GM19099 (cell line): ENCODE measurements around the gene UQCRC1.

Source experiments
- POLR2A ChIP-seq: IDR thresholded peaks from 3 replicates; pipeline ENCODE4 v1.6.1; 2011; ENCODE audit warnings: low read depth; ENCODE audit not compliant: insufficient read length; ENCODE audit errors: extremely low read depth

UQCRC1 gene

DNA sequence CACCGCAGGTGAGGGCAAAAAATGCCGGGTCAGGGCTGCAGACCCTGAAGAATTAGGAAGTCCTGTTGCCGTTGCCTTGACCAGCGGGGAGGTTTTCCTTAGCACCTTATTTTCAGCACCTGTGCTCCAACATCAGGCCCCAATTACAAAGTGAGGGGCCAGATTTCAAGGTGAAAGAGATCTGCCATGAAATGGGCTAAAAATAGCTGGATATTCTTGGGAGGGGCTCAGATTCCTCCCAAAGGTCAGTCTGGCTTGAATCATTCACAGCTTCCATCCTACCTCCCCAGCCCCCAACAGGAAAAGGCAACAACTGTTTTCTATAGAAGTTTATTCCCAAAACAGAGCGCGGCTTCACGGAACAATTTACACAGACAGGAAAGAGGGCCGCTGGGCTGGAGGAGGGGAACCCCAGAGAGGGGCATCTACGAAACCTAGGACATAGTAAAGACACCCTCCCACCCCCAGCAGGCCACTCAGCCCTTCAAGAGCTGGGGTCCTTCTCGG is 26.8 kb upstream of the UQCRC1 start:
- no peak for TF ChIP-seq POLR2A

DNA sequence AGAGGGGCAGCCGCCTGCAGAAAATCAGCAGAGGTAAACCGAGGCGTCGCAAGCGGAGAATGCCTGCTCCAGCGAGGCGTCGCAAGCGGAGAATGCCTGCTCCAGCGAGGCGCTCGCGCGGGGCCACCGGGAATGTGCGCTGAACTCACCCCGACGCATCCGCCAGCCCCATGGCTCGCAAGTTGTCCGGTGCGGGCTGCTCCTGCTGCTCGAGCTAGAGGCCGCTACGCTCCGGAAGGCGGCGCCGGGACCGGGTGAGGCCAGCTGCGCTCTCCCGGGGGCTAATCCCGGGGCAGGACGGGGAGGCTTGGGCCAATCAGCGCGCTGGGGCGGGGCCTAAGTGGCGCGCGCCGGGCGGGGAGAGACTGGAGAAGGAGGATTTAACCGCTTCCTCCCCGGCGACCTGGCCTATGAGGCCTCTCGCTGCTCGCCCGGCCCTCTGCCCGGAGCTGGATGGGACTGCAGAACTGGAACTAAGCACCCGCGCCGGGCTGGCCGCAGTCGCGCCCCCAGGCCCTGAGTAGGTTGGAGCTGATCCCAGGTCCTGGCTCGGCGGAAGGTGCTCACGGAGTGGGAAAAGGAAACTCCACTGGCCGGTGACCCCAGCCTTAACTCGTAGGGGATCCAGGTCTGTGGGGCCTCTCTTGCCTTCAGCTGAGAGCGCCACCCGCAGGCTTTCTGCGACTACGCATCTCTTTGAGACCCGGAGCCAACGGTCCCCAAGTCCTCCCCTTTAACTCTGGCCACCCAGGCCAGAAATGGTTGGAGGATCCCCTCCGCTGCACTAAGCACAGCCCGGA is 26.0 kb upstream of the UQCRC1 start, which contains the start of gene SLC26A6:
Gene SLC26A6 (minus strand): TSS at position 240 of the 800 bp plus-strand sequence. CDS start 68 bp downstream, at position 172.
- TF ChIP-seq POLR2A, result peak; percentile 62

DNA sequence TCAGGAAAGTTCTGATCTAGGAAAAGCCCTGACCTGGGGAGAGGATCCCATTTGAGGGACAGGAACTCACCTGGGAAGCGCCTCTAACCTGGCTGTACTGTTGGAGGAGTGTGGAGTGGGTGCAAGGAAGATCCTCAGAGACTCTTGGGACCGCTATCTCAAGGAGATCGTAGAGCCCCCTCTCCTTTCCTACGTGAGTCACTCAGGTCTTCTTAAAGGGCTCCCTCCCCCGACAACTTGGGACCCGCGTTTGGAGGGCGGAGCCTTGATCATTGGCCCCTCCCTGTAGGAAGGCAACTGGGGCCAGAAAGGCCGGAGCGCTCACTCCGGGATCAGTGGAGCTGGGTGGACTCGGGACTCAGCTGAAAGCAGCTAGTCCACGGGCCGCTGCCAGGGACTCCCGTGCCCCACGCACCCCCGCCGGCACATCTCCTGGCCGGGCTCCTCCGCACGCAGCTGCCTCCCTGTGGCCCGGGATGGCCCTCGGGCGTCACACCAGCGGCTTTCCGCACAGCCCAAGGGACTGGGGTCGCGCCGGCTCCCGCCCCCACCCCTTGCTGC is 25.3 kb upstream of the UQCRC1 start:
- TF ChIP-seq POLR2A, result peak; percentile 3

DNA sequence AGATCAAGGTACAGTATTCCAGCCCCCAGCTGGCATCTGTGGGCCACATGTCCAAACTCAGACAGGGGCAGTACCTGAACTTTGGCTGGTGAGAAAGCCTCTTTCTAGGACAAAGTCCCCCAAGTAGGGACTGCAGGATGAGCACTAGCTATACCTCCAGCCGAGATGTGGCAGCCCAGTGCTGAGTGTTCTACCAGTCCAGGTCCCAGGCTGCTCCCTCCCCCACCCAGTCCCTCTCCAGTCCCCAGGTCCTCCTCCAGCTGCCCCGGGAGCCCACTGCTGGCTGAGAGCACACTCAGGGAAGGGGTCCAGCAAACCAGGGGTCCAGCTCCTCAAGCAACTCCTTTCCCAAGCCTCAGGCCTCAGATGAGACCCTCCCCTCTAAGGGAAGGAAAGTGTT is 24.3 kb upstream of the UQCRC1 start:
- no peak for TF ChIP-seq POLR2A

DNA sequence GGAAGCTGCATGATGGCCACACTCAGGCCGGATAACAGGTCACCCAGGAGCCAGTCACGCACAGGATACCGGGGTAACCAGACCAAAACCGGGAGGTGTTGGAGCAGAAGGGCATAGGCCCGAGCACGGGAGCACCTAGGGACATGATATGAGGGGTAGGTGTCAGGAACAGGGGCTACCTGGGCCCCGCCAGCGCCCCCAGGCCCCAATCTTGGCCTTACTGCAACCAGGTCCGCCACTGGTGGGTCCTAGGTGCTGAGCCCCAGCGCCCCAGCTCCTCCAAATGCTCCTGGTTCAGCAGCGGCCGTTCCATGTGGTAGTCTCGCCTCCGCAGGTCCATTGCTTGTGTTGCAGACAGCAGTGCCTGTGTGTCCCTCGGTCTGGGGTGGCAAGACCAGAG is 23.8 kb upstream of the UQCRC1 start:
- no peak for TF ChIP-seq POLR2A

DNA sequence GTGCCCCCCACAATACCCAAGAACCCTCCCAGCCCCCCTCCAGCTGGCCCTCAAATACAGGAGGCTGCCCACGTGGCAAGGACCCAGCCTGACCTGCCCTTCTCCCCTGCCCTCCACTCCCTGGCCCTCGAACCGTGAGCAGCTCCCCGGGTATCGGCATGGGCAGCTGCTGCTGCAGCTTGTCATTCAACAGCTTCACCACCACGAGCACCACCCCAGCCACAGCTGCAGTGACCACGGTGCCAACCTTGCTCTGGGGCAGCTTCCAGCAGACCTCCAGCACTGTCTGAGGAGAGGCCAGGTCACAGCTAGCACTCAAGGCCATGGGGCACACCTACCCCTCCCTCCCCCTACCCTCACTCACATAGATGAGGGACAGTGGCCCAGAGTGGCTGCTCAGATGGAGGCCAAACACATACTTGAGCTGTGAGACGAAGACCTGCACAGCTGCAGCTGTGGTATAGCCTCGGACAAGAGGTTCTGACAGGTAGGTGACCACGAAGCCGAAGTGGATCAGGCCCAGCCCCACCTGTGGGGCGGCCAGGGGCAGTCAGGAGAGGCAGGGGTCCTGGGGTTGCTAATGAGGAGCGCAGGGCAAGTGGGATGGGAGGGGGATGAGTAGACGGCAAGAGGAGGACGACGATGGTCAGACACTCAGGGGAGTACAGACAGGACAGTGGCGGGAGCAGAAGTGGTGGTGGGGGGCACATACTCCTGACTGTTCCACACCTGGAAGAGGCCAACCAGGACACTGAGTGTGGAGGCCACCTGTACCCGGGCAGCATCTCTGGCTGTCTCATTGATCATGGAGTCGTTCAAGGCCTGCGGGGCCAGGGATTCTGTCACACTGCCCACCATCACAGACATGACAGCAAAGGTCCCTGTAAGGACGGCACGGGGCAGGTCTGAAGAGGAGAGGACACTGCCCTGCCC is 22.3 kb upstream of the UQCRC1 start:
- TF ChIP-seq POLR2A, result no peak

DNA sequence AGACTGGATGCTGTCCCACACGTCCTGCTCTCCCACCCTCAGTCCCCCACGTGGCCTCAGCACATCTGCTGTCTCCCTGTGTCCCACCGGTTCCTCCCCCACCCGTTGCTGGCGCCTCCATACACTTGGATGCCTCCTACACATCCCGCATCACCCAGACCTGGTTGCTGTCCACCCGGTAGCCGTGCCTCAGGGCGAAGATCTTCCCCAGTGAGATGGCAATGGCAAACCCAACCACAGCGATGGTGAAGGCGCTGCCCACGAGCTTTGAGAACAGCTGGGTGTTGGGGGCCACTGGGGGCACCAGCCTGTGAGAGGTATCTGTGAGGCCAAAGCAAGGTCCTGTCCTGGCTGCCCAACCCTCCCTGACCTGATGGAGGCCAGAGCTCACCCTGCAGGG is 21.4 kb upstream of the UQCRC1 start:
- TF ChIP-seq POLR2A, result no peak

DNA sequence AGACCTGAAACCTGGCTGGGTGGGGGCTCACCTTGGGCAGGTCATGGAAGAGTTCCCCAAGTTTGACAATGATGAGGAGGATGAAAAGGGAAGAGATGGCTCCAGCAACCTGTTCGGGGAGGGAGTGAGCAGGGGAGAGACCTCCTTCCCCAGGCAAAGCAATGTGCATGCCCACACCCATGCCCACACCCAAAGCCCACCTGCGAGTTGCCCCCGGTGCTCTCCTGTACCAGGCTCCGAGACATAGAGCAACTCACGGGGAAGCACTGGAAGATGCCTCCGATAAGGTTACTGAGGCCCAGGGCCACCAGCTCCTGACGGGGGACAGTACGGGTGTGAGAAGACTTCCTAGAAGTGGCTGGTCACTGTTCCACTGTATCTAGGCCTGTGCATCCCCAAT is 21.0 kb upstream of the UQCRC1 start:
- no peak for TF ChIP-seq POLR2A

DNA sequence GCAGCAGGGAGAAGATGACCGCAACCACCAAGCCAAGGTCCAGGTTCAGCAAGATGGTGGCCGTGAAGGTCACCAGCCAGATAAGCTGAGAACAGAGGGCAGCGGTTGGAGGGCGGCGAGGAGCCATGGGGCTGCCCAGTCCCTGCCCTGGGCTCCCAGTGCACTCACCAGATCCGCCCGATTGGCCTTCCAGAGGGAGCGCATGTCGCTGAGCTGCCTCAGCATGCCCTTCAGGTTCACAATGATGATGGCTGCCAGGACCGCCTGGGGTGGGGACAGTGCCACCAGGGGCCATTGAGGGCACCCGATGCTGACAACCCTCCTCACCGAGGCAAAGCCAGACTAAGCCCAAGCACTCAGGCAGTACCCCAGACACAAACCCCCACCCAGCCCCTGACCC is 20.4 kb upstream of the UQCRC1 start:
- TF ChIP-seq POLR2A, result no peak

DNA sequence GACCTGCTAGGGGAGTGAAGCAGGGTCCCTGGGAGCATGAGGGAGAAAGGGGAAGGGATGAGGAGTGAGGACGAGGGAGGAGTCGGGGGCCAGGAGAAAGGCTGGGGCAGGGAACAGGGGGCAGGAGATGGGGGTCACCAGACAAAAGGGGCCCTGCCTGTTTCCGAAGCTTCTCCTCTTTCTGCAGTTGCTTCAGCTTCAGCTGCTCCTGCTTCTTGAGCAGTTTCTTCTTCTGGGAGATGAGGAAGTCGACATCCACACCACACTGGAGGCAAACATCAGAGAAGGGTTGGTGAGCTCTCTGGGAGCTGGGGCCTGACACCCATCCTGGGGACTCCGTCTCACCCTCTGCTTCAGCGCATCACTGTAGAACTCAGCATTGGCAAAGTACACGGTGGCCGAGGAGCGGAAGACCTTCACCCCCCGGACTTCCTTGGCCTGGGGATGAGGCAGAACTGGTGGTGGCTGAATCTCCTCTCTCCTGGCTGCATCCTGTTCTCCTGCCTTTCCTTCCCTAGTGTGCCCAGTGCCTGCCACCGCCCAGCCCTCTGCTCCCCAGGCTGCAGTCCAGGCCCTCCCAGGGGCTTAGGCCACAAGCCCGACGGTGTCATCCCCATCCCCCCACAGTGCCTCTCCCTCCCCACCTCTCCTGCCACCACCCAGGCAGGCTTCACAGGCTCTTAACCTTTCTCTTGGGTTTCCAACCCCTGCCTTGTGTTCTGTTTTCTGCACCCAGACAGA is 19.0 kb upstream of the UQCRC1 start:
- TF ChIP-seq POLR2A, result no peak

DNA sequence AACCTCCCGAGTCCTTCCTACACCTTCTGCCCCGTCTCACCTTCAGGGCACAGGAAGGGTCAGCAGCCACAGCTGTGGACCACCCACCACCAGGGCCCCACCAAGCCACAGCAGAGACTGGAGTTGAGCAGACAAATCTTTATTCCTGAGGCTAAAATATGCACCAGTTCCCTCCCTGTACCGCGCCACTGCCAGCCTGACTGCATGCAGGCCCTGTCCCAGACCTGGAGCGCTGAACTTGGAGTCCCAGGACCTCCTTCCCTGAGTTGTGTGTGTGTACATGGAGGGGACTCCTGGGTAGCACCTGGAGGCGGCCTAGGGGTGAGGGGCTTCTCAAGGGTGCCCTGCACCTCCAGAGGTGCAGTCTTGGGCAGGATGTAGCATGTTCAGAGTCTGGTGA is 16.2 kb upstream of the UQCRC1 start:
- no peak for TF ChIP-seq POLR2A

DNA sequence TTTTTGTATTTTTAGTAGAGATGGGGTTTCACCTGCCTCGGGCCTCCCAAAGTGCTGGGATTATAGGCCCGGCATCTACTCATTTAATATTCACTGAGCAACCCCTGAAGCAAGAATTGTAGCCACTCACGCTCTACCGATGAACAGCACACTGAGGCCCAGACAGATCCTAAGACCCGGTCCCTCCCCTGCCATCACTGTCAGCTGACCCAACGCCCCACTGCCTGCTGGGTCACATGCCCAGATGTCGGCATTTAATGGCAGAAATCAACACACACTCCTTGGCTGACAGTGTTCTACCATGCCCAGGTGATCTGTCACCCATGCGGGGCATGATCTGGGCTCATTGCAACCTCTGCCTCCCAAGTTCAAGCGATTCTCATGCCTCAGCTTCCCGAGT is 15.3 kb upstream of the UQCRC1 start:
- TF ChIP-seq POLR2A, result no peak

DNA sequence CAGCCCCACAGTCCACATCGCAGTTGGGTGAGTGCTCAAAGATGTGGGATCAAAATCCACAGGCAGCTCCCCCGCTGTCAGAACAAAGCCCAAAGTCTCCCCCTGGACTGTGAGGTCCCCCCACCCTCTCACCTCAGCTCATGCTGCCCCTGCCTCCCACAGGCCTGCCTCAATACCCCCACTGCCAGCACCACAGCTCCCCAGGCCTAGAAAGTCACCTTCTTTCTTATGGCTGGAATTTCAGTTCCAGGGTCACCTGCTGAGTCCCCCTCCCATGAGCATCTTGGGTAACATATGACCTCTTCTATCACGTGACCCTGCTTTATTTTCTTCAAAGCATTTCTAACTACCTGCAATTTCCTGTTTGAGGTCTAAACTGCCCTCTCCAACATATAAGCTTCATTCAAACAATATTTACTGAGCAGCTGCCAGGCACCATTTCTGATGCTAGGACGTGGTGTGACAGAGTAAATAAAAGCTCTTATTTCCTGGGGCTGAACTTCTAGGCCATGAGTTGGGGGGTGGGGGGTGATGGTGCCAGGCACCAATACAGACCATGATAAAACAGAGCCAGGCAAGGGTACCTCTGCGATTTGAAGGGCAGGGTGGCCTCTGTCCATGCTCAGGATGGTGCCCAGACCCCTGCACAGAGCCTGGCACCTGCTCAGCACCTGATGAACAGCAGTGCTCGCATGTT is 14.6 kb upstream of the UQCRC1 start:
- no peak for TF ChIP-seq POLR2A

DNA sequence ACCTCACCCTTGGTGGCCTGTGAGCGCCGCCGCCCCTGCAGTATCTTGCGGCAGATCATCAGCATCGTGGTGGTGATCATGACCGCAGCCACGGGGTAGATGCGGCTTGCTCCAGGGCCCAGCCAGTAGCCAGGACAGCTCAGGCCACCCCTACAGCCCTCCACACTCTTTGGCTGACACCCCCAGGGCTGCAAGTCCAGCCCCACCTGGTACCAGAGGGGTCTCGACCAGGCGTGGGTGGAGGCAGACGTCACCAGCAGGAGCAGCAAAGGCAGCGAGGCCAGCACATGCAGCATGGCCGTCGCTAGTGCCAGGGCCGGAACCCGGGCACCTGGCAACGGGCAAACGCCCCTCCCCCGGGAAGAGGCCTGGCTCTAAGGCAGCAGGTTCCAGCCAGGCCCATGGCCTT is 12.0 kb upstream of the UQCRC1 start, which contains the start of gene TMEM89:
Gene TMEM89 (minus strand): TSS at position 309 of the 409 bp plus-strand sequence. CDS start 13 bp downstream, at position 296.
- no peak for TF ChIP-seq POLR2A
